Activated T-cell treated with anti-CD3 and anti-CD28 coated beads, Interleukin-2, amount 50 U/mL, for 48 hours (primary cell): ENCODE measurements around the gene HEATR1.

ENCODE experiments used
- DNase-seq, 2 experiments: peaks; one replicate each; pipeline ENCODE4 v3.0.0-alpha.2; 2020

HEATR1 gene

DNA sequence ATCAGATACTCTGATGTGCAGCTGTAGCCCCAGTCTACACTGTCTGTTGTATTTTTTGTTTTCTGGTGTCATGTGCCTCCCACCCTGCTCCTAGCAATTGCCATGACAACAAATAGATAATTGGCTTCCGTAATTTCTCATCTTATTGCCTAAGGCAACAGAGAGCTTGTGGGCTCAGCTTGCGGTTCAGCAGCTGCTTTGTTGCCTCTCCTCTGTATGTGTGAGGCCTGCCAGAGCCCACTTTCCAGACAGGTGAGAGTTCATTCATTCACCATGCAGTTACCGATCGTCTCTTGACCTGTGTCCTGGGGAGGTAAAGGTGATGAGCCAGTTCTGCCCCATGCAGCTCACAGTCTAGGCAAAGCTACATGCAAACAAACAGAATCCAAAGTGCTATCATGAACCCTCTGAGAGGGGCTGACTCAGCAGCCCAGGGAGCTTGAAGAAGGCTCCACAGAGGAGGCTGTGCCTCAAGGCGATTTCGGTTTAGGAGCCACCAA, 68.6 kb downstream of the HEATR1 start:
- no peak for DNase-seq

DNA sequence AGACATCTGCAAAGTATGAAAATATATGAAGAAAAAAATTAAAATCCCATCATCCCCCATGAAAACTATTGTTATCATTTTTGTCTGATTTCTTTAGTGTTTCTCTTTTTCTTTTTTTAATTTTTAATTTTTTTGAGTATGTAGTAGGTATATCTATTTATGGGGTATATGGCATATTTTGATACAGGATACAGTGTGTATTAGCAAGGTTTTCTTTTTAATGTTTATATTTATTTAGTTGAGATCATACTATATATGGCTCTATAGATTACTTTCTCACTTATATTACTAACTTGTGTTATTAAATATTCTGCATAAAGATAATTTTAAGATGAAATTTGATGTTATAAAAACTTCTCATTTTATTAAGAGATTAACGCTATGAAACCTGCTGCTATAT, 69.1 kb downstream of the HEATR1 start:
- DNase-seq, result no peak

DNA sequence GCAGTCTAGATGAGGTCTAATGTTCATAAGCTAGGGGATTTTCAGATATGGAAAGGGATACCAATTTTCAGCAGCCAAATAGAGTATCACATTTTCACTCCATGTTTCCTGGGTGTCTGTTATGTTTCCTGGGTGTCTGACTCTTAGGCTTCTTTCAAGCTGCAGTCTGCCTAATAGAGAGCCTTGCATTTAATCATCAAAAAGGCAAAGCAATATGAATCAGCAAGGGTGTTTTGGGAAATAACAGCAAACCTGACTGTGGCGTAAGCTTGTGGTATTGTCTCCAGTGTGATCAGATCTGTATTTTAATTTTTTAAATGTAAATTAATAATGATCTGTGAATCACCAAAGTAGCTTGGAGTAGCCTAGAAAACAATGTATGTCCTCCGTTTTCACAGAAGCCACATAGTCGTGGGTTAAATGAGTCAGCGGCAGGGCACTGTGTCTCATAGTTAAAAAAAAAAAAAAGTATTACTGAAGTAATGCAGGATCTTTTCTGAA, 70.1 kb downstream of the HEATR1 start:
- DNase-seq, result peak; percentile 45 to 55

DNA sequence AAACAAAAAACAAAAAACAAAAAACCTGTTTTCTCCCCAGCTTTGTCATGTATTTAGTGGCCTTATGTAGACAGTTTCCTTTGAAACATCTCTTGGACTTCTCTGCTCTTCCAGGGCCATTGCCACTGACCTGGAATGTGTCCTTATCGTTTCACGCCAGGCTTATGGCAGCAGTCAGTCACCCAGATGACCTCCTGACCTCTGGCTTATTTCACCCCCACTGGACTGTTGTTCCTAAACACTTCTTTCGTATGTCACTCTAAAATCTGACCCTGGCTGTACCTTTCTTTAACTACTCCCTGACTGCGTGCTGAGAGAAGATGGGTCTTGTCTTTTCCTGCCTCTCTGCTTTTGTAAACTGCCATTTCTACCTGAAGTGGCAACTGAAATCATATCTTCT, 71.5 kb downstream of the HEATR1 start:
- DNase-seq, result no peak

DNA sequence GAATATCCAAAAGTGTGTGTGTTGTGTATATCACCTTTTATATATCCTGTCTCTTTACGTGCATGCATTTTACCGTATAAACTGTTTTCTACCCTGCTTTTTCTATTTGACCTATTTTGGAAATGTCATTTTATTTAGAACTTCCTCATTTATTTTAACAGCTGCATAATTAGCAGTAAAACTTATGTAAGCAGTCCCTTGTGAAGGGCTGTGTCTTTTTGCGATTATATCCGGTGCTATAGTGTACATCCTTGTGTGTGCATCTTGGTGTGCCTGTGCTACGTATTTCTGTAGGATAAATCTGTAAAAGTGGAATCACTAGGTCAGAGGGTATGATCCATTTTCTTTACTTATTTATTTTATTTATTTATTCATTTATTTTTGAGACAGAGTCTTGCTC, 73.4 kb downstream of the HEATR1 start:
- no peak for DNase-seq

DNA sequence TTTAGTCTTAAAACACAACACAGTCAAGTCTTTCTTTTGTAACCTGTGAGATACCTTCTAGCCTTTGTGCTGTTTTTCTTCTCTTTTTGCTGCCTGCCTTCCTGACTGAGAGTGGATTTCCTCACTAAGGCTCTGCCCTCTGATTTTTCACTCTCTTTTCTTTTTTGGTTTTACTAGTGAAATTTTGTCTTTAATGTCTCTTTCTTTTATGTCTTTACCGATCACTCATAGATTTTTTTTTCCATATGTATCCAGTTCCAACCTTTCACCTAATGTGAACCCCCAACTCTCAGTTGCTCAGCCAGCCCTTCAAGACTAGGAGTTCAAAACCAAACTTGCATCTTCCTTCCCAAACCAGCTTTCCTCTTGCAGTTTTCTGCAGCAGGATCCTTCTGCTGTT, 74.0 kb downstream of the HEATR1 start:
- no peak for DNase-seq

DNA sequence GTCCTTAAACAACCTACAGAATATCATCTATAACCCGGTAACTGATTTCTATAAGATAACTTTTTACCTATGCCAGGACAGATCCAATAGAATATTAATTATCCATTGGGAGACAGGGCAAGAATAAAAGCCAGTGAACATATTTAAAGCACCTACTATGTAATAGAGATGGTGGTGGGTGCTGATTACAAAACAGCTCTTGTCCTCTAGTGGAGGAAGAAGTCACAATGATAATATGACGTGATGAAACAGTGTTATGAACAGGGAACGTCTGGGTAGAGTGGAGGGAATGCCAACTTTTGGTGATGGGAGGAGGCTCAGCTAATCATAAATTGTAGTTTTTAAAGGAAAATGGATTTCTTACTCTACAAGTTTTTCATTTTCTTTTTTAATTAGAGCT, 78.2 kb downstream of the HEATR1 start:
- DNase-seq, result no peak

DNA sequence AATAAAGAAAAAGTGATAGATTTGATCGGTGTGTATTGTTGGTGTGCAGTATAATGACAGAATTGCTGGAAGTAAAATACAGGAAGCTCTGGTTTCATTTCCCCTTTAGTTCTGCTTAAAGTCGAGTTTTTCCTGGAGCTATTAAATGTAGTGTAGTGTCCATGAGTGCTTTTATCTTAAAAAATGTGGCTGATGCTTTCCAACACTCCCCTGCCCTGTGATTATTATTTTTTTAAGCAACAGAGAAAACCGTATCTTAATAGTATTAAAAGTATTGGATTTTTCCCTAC, 79.5 kb downstream of the HEATR1 start:
- no peak for DNase-seq

DNA sequence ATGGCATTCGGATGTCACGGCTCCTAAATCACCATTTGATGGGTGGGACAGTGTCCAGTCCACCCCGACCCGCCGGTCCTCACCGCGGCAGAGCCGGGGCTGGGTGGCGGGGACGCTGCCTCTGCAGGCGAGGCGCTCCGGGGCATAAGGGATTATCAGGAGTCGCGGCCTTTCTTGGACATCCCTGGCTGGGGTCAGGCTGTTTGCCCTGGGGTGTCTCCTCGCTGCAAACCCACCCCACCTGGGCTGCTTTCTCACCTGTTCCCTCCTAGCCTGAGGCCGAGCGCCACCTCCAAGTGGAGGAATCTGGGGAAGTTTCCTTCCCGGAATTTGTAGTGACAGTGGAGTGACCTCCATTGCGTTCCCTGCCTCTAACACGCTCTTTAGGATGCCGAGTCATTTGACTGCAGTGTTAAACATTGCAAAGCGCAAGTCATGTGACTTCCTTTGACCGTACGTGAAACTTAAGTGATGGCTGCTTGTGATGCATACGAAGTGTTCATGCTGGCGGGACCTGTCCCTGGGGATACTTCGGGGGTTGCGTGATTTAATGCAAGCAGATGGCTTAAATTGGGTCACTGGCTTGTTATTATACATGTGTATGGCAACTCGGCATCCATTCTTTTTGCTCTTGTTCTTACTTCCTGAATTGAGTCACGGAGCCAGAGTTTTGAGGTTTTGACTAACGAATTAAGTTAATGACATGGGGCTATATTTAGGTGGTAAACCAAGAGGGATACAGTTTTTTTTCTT, 80.0 kb downstream of the HEATR1 start:
- DNase-seq, result peak; percentile 73

DNA sequence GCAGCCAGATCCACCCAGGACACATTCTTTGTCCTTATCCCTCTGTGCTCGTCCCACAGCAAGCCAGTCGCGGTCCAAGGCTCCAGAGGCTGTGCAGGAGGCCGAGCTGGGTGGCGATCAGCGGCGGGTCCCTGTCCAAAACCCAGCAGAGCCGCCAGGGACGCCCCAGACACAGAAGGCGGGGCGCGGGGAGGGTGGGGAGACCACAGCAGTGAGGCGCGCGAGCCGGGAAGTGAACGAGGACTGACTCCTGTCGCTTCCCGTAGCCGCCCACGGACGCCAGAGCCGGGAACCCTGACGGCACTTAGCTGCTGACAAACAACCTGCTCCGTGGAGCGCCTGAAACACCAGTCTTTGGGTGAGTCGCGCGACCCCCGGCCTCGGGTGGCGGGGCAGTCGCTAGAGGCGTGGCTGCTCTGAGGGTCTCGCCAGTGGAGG, 80.6 kb downstream of the HEATR1 start, which contains the start of gene LGALS8:
Gene LGALS8, plus strand, starts transcription at position 279 of the 438 bp plus-strand sequence. CDS start 2,089 bp downstream, outside the sequence.
- DNase-seq, result peak; percentile 92 to 94

DNA sequence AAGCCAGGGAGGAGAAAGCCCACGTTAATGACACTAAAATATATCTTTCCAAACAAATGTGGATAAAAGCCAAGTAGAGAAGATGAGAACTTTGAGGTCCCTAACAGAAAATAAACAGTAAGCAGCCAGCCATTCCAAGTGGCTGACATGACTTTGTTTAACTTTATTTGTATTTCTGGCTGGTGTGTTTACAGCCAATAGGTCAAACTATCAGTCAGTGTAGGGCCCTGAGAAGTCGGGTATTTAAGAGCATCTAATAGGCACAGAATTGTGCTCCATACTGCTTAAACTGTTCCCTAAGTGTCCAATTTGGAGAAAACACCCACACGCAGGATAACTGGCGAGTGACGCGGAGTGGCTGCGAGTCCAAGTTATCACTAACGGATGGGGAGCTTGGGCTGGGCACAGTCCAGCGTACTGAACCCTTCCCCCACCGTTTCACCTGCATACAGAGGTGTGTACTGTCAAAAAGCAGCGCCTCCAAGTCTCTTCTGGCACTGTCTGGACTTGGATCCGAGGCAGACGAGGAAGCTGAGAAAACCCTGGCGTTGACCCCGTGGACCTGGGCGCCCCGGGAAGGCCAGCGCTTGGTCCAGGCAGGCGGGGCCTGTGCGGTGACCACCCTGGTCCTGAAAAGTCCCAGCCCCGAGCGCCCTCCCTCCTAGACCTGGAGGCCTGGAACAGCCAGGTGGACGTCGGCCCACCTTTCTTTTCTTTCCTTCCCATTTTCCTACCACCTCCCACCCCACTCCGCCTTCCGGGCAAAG, 81.2 kb downstream of the HEATR1 start:
- DNase-seq, result no peak

DNA sequence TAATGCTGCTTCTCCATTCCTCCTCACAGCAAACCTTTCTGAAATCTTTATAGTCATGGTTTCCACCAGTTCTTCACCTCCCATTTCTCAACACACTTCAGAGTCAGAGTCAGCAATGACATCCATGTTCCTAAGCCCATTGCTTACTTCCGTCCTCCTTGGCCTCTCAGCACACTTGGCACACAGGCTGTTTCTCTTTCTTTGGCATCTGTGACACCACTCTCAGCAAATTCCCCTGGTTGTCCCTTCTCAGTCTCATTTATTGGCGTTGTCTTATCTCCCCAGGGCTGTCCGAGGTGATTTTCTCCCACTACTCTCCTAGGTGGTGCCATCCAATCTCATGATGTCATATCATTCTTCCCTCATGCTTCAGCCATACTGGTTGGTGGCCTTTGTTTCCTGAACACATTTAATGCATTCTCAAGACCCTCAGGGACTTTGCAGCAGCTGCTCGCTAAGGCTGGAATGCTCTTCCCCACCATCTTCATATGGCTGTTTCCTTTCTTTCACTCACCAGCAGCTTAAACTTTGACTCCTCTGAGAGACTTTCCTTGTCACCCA, 83.8 kb downstream of the HEATR1 start:
- DNase-seq, result no peak

DNA sequence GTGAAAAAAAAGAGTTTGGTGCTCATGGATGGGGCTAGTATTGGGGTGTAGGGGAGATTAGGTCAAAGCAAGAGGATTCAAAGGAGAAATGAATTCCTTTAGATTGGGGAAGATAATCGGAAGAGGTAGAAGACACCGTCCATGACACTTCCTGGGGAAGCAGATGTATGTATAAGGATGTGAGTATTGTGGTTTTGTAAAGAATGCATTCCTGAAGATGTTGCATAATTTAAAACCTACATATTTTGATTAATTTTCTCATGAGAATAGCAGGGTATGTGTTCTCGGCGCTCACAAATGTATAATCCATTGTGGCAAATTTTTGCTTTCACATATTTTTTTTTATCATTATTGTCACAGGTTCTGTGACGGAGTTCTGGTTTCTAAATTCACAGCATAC, 86.0 kb downstream of the HEATR1 start:
- DNase-seq, result no peak

DNA sequence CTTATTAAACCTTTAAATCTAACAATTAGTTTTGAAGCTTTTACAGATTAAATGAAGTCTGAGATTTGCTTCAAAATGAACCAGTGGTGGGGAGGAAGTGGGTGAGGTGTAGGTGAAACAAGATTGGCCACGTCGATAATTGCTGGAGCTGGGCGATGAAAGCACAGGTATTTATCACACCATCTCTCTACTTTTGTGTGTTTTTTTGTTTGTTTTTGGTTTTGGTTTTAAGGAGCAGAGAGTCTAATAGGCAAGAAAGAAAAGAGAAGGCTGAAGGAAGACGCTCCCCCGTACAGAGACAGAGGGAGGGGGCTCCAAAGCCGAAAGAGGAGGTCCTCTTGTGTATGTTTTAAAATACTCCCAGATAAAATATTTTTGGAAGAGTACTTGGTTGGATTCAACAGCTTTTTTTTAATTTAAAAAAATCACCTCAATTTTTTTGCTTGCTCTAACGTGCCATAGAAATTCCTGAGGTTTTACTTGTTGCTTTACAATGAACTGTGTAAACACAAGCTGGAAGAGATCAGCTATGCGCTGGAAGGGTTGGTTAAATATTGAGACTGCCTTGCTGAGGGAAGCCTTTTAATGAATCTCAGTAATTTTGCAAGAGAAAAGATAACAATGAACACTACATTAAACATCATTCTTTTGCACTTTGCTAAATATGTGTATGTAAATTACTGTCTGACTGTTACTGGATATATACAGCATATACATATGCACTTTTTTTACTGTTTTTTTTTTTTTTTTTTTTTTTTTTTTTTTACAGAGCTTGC, 87.2 kb downstream of the HEATR1 start:
- no peak for DNase-seq

DNA sequence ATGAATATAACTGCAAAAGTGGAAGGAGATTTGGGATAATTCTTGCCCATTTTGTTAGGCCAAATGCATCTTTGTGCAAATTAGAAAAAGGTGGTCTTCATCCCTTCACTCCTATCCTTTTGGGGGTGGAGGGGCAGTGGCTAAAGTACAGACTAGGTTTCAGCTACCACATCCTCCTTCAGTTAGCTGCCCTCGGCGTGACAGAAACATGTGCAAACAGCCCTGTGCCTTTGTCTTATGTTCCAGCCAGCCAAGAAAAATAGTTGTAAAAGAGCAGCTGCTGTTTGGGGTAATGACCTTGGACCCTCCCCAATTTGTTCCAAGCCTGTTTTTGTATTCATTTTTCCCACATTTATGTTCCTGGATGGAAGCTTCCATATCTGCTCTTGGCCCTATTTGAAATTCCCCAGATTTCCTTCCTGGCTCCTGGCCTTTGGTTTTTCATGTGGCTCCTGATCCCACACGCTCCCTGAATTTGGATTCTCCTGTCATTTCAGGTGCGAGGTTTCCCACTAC, 88.8 kb downstream of the HEATR1 start:
- DNase-seq, result no peak

DNA sequence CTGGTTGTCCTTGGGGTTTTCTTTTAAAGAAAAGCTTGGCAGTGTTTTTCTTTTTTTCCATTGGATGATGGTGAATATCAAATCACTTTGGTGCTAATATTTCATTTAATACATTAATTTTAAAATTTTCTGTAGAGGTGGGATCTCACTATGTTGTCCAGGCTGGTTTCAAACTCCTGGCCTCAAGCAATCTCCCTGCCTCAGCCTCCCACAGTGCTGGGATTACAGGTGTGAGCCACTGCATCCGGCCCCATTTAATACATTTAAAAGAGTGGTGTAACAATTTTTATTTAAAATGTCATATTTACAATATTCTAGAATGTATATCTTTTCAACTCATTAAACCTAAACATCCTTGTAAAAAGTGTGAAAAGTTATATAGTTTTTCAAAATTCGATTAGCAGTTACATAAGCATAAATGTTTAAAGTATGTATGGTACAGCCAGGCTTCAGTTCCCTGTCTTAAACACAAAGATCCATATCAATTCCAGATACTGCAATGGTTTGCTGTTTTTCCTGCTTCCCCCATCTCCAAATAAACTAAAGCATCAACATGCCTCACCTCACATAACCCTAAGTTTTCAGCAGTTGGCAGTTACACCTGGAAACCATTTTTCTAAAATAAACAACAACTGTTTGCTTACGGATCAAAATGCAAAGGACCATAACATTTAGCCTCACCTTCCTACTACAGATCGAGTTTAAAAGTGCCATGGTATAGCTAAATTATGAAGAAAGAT, 89.4 kb downstream of the HEATR1 start:
- DNase-seq, result no peak

DNA sequence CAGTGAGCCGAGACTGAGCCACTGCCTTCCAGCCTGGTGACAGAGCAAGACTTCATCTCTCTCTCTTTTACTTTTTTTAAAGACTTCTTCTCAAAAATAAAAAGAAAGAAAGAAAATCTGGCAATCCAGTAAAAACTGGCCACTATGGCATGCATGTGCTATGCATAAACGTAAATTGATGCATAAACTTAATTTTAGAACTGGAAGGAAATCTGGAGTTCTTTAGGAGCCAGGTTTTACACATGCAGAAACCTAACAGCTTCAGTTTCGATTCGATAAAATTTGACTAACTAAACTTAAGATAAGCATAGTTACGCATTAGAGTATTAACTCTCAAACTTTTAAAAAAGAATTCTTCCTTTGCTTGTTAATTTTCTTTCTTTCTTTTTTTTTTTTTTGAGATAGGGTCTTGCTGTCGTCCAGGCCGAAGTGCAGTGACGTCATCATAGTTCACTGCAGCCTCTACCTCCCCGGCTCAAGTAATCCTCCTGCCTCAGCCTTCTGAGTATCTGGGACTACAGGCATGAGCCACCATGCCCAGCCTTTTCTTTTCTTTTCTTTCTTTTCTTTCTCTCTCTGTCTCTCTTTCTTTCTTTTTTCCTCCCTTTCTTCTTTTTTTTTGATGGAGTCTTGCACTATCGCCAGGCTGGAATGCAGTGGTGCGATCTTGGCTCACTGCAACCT, 92.4 kb downstream of the HEATR1 start:
- no peak for DNase-seq

DNA sequence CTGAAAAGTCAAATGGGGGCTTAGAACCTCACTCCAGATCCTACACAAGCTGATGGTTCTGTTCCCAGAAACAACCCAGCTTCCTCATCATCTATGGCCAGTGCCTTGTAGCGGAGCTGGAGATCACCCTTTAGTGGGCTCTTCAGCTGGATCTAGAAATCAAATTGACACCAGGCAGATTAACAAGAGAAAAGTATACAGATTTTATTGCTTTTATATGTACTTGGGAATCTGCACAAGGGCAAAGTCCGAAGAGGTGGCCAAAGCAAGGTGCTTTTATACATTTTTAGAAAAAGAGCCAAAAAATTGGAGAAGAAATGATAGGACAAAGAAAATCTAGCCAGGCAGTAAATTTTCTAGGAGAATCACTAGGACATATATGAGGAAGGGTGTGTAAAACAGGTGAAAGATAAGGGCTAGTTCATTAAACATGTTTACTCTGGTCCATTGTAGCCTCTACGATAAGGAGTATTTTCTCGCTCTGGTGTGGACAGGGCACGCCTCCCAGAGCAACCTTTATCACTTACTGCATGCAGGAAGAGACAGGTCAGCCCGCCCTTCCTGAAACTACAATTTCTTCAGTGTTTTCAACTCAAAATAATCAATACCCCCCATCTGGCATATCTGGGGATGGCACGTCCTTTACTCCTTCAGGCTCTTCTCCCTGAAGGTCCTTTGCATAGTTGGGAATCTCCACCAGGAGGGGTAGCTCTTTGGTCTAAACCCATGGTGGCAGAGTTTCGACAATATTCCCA, 94.5 kb downstream of the HEATR1 start:
- no peak for DNase-seq

DNA sequence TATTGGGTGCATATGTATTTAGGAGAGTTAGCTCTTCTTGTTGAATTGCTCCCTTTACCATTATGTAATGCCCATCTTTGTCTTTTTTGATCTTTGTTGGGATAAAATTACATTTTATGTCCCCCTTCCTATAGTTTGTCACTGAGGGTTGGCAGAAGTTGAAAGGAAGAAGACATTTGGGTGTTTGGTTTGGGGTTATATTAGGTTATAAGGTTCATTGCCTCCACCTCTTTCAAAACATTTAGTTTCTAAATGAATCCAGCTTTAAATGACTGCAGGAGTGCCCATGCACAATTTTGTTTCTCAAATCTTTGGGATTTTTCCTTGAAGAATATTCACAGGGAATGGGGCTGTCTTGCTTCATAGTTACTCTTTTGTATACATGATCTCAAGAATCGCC, 95.1 kb downstream of the HEATR1 start:
- DNase-seq, result no peak

DNA sequence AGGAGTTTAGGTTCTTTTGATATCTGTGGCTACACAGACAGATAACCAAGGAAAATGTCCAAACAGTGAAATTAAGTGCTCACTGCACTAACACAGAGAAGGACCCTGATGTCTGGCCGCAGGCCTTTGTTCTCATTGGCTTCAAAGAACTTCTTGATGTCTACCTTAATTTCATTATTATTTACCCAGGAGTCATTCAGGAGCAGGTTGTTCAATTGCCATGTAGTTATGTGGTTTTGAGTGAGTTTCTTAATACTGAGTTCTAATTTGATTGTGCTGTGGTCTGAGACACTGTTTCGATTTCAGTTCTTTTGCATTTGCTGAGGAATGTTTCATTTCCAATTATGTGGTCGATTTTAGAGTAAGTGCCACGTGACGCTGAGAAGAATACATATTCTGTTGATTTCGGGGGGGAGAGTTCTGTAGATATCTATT, 95.7 kb downstream of the HEATR1 start:
- DNase-seq, result no peak
